ENCODE data around the gene OR11L1. TPM values are rescaled to one million over a fixed set of nuclear protein-coding genes. Genes with fewer than 3 reads are reported as not detected.

Gene OR11L1
- total and polyA plus RNA-seq, 3 donors from 2014 or later, result not detected

DNA sequence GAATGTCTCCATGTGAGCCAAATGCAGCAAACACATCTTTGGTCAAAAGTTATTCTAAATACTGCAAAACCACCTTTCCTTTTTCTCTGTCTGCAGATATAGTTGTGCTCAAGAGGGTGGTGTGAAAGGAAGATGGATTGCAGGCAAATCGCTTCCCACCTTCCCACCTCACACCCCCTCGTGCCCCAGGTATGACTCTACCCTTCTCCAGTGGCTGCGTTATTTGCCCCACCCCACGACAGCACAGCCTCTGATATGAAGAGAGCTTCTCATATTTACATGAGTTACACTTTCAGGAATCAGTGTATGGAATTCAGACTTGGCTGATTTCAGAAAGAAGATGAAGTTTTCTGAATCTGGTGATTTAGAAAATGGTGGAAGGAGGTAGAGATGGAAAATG lies 21.1 kb upstream of the OR11L1 start:
- no peaks in the 10 kb centered on the region for H3K4me1 ChIP-seq
- TF ChIP-seq POLR2A (IDR thresholded peaks at IDR 0.05) (no peak), CTCF (IDR thresholded peaks at IDR 0.05) (no peak)
- DNase-seq, result no peak
- H3K27ac ChIP-seq, result no peak overlapping the region
- 88 to 92% methylated on average over 4 of the region's 4 CpGs for WGBS, 2 donors
- H3K4me3 ChIP-seq, result no peak overlapping the region
- H3K27me3 ChIP-seq, result no peaks in the 10 kb centered on the region
- no peaks in the 10 kb centered on the region for H3K9me3 ChIP-seq
- intact Hi-C loops (cut with DNase I; ENCODE audit: low total_unique reads), result no loop called here
- H3K36me3 ChIP-seq (ENCODE audit: low read depth, missing control alignments), result no peaks in the 10 kb centered on the region

- intact Hi-C loops (cut with DNase I; ENCODE audit: low total_unique reads), result no loop called here
- 31 to 34% methylated on average over 15 of the region's 15 CpGs for WGBS, 2 donors
- Histone ChIP-seq H3K9me3 (no peaks in the 10 kb centered on the region), H3K27ac (peak overlapping the region in 1 of 2 donors; percentile 56), H3K4me1 (no peaks in the 10 kb centered on the region), H3K36me3 (ENCODE audit: low read depth, missing control alignments) (no peaks in the 10 kb centered on the region), H3K27me3 (no peaks in the 10 kb centered on the region), H3K4me3 (peak overlapping the region; percentile 61 to 67)
- TF ChIP-seq POLR2A (IDR thresholded peaks at IDR 0.05) (no peak), CTCF (IDR thresholded peaks at IDR 0.05) (no peak)
- peak; percentile 20 for DNase-seq
These were observed 16.4 kb upstream of the OR11L1 start for GRCh38 chr1:247857985-247858619.

- Histone ChIP-seq H3K4me1 (no peaks in the 10 kb centered on the region), H3K4me3 (peak within 1 kb of the TSS; percentile 61 to 67), H3K27ac (peak within 1 kb of the TSS in 1 of 2 donors; percentile 56), H3K27me3 (no peaks in the 10 kb centered on the region), H3K9me3 (no peaks in the 10 kb centered on the region), H3K36me3 (ENCODE audit: low read depth, missing control alignments) (no peaks in the 10 kb centered on the region)
- peak; percentile 63 for DNase-seq
- 1 to 2% methylated on average over 14 to 86 of the region's 109 CpGs for WGBS, 2 donors
- peak in 1 of 3 experiments; percentile 17 for TF ChIP-seq CTCF (IDR thresholded peaks at IDR 0.05)
- no peak for TF ChIP-seq POLR2A (IDR thresholded peaks at IDR 0.05)
- intact Hi-C loops (cut with DNase I; ENCODE audit: low total_unique reads), result no loop called here
These were observed 15.6 kb upstream of the OR11L1 start, which contains the start of gene TRIM58 for GRCh38 chr1:247857069-247857984. TSS of gene TRIM58 (plus strand) at chr1:247857187. CDS start at chr1:247857247, 60 bp downstream.

GRCh38 chr1:247855911-247856310 lies 14.2 kb upstream of the OR11L1 start:
- intact Hi-C loops (cut with DNase I; ENCODE audit: low total_unique reads), result no loop called here
- DNase-seq, result no peak
- no peaks in the 10 kb centered on the region for H3K27me3 ChIP-seq
- no peak overlapping the region for H3K27ac ChIP-seq
- TF ChIP-seq CTCF (IDR thresholded peaks at IDR 0.05) (no peak), POLR2A (IDR thresholded peaks at IDR 0.05) (no peak)
- no peak overlapping the region for H3K4me3 ChIP-seq
- no peaks in the 10 kb centered on the region for H3K9me3 ChIP-seq
- no peaks in the 10 kb centered on the region for H3K4me1 ChIP-seq
- WGBS, 2 donors, result 69 to 77% methylated on average over 4 of the region's 4 CpGs
- no peaks in the 10 kb centered on the region for H3K36me3 ChIP-seq (ENCODE audit: low read depth, missing control alignments)

All from testis (tissue), 3 donors.